T-helper 1 cell treated with Interleukin-12 subunit alpha and Interleukin-12 subunit beta and Interleukin-4 antibody, amounts not matched to agents 30 μg/mL and 1 μg/mL, for 36 hours (primary cell): ENCODE results near the gene KRTAP20-4.

Experiments used
- H3K27ac Mint-ChIP-seq: one replicate; pipeline ENCODE4 v1.8.0; 2021; ENCODE audit warnings: mild to moderate bottlenecking, mixed read lengths
- H3K27me3 Mint-ChIP-seq: one replicate; pipeline ENCODE4 v1.8.0; 2021; ENCODE audit warnings: low read depth, mixed read lengths
- H3K36me3 Mint-ChIP-seq: one replicate; pipeline ENCODE4 v1.8.0; 2021; ENCODE audit warnings: low read depth, mixed read lengths
- H3K4me1 Mint-ChIP-seq: one replicate; pipeline ENCODE4 v1.8.0; 2021; ENCODE audit warnings: low read depth, mixed read lengths
- H3K4me3 Mint-ChIP-seq: one replicate; pipeline ENCODE4 v1.8.0; 2021; ENCODE audit warnings: mild to moderate bottlenecking, moderate library complexity, mixed read lengths
- H3K9me3 Mint-ChIP-seq: one replicate; pipeline ENCODE4 v1.8.0; 2021; ENCODE audit warnings: mixed read lengths

Gene KRTAP20-4

DNA sequence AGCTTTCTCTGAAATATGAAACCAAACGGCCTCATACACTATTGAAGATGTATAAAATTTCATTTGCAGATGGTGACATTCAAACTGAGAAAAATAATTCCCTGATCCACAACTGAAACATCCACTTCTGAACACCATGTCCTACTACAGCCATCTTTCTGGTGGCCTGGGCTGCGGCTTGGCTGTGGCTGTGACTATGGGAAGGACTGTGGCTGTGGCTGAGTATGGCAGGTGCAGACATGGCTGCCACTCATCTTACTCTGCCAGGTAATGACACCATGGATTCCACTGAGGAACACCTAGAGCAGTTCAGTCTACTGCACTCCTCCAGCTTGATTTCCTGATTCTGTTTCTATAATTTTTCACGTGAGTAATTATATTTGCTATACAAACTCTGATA lies at the start of gene KRTAP20-4:
Gene KRTAP20-4 (plus strand): TSS at position 106 of the 400 bp plus-strand sequence.
- Mint-ChIP-seq H3K4me3 (no peak within 1 kb of the TSS), H3K4me1 (no peaks in the 10 kb centered on the region), H3K36me3 (no peaks in the 10 kb centered on the region), H3K27ac (no peak within 1 kb of the TSS), H3K27me3 (no peaks in the 10 kb centered on the region), H3K9me3 (peaks cover 6% of the 10 kb centered on the region)

- no peaks in the 10 kb centered on the region for H3K36me3 Mint-ChIP-seq
- H3K4me3 Mint-ChIP-seq: no peak overlapping the region
- H3K9me3 Mint-ChIP-seq: no peaks in the 10 kb centered on the region
- no peaks in the 10 kb centered on the region for H3K4me1 Mint-ChIP-seq
- H3K27me3 Mint-ChIP-seq: no peaks in the 10 kb centered on the region
- H3K27ac Mint-ChIP-seq: no peak overlapping the region
Measured at GRCh38 chr21:30577766-30578165, 42.7 kb upstream of the KRTAP20-4 start.

DNA sequence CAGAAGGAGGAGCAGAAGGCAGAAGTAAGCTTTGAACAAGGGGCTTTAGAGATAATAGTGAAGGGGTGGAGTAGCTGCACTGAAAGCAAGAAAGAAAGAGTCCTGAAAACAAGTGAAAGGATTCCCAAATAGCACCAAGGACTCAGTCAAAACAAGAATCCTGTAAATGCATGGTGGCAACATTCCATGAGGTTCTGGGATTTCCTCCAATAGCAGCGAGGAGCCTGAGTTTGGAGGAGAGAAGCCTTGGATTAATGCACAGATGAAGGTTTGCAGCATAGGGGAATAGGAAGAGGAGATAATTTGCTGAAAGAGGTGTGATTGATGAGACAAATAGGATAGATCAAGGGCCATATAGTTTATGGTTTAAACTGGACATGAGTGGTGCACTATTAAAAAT lies 41.1 kb upstream of the KRTAP20-4 start:
- H3K4me3 Mint-ChIP-seq: no peak overlapping the region
- no peak overlapping the region for H3K27ac Mint-ChIP-seq
- no peaks in the 10 kb centered on the region for H3K9me3 Mint-ChIP-seq
- H3K36me3 Mint-ChIP-seq: no peaks in the 10 kb centered on the region
- no peaks in the 10 kb centered on the region for H3K27me3 Mint-ChIP-seq
- H3K4me1 Mint-ChIP-seq: no peaks in the 10 kb centered on the region

DNA sequence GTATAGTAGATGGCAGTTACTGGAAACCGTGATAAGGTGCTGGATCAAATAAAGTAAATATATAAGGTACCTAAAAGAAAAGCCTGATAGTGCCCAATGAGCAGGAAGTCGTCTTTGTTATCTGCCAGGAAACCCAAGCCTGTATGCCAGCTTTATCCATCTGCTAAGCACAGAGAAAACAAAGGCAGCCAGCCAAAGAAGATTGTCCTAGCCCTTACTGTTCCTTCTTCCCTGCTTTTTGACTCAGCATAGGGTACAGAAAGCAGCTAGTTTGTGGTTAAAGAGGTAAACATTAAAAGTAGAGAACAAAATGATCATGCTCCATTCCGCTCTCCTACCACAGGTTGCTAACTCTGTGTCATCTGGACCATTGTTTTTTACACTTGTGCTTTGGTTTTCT lies 40.3 kb upstream of the KRTAP20-4 start:
- H3K27ac Mint-ChIP-seq: no peak overlapping the region
- H3K4me1 Mint-ChIP-seq: no peaks in the 10 kb centered on the region
- no peak overlapping the region for H3K4me3 Mint-ChIP-seq

DNA sequence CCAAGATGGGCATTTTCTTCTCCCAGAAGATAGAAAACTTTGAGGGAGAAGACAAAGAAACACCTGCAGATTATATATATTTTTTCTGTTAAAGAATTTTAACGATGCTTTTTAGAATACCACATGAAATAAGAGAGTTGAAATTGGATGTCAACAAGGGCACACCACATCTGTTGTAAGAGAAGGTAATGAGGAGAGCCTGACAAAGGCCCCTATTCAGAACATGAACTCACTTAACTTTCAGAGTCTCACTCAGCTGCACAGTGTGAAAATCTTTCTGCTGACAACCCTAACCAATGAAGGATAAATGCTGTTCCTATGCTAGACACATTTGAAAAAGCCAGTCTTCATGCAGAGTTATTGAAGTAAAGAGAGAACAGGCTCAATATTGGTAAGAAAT lies 37.6 kb upstream of the KRTAP20-4 start:
- Mint-ChIP-seq H3K4me1 (no peaks in the 10 kb centered on the region), H3K4me3 (no peak overlapping the region)

More for the DNA sequence above, 40.3 kb upstream of the KRTAP20-4 start:
- no peaks in the 10 kb centered on the region for H3K27me3 Mint-ChIP-seq
- H3K9me3 Mint-ChIP-seq: no peaks in the 10 kb centered on the region
- no peaks in the 10 kb centered on the region for H3K36me3 Mint-ChIP-seq

DNA sequence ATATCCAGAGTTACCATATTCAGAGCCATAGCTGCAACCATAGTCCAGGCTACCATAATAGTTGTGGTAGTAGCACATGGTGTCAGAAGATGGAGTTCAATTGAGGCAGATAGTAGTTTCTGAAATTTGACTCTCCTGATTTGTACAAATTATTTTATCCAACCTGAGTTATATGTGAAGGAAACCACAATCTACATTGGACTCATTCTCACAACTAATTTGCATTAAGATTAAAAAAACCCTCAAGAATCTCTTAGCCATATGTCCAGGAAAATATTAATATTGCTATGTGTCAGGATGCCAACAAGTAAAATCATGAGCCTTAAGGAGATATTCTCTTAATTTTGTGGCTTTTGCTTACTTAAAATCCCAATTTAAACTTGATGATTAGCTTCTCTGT lies 30.1 kb upstream of the KRTAP20-4 start, which contains the start of gene KRTAP22-2:
Gene KRTAP22-2 (minus strand): TSS at position 101 of the 400 bp plus-strand sequence.
- H3K36me3 Mint-ChIP-seq: no peaks in the 10 kb centered on the region
- H3K4me3 Mint-ChIP-seq: no peak within 1 kb of the TSS
- no peaks in the 10 kb centered on the region for H3K4me1 Mint-ChIP-seq
- no peak within 1 kb of the TSS for H3K27ac Mint-ChIP-seq
- H3K9me3 Mint-ChIP-seq: no peaks in the 10 kb centered on the region
- no peaks in the 10 kb centered on the region for H3K27me3 Mint-ChIP-seq

More for the DNA sequence above, 37.6 kb upstream of the KRTAP20-4 start:
- H3K36me3 Mint-ChIP-seq: no peaks in the 10 kb centered on the region
- no peaks in the 10 kb centered on the region for H3K27me3 Mint-ChIP-seq
- no peaks in the 10 kb centered on the region for H3K9me3 Mint-ChIP-seq
- no peak overlapping the region for H3K27ac Mint-ChIP-seq

DNA sequence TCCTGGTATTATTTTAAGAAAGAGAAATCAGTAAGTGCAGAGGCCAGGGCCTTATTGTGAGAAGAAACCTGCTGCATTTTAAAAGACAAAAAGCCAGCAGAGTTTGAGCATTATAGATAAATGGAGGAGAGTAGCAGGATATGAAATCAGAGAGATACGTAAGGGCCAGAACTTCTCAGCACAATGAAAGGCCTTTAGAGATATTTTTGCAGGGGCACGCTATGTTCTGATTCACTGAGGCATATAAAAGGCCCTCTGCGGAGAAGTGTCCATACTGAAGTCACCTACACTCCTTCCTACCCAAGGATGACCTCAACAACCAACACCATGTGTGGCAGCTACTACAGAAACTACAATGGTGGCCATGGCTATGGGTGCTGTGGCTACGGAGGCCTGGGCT lies 28.3 kb upstream of the KRTAP20-4 start, which contains the start of gene KRTAP6-3:
Gene KRTAP6-3 (plus strand): TSS at position 301 of the 400 bp plus-strand sequence. CDS start 6 bp downstream, at position 307.
- no peaks in the 10 kb centered on the region for H3K27me3 Mint-ChIP-seq
- no peak within 1 kb of the TSS for H3K27ac Mint-ChIP-seq
- H3K9me3 Mint-ChIP-seq: no peaks in the 10 kb centered on the region

DNA sequence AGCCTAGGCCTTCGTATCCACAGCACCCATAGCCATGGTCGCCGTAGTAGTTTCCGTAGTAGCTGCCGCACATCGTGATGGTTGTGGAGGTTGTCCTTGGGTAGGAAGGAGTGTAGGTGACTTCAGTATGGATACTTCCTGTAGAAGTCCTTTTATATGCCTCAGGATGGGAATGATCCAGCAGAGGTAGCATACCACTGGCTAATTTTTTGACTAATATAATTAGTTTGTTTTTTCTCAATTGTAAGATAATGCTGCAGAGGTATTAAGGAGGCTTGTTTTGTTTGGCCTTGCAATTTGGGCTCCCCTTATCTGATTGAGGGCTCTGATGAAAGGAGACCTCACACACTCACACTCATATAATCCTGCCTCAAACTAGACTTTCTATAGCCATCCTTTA lies 21.6 kb upstream of the KRTAP20-4 start, which contains the start of gene KRTAP6-2:
Gene KRTAP6-2 (minus strand): TSS at position 101 of the 400 bp plus-strand sequence. CDS start 28 bp downstream, at position 73.
- Mint-ChIP-seq H3K36me3 (no peaks in the 10 kb centered on the region), H3K9me3 (peaks cover 5% of the 10 kb centered on the region), H3K4me3 (no peak within 1 kb of the TSS), H3K27me3 (no peaks in the 10 kb centered on the region), H3K27ac (no peak within 1 kb of the TSS), H3K4me1 (no peaks in the 10 kb centered on the region)

More for the DNA sequence above, 28.3 kb upstream of the KRTAP20-4 start, which contains the start of gene KRTAP6-3:
- H3K4me3 Mint-ChIP-seq: no peak within 1 kb of the TSS
- no peaks in the 10 kb centered on the region for H3K4me1 Mint-ChIP-seq
- H3K36me3 Mint-ChIP-seq: no peaks in the 10 kb centered on the region

GRCh38 chr21:30600787-30601186 lies 19.6 kb upstream of the KRTAP20-4 start, which contains the start of gene KRTAP22-1:
TSS of gene KRTAP22-1 (plus strand) at chr21:30601087.
- H3K4me3 Mint-ChIP-seq: no peak within 1 kb of the TSS
- H3K9me3 Mint-ChIP-seq: peaks cover 5% of the 10 kb centered on the region
- H3K27ac Mint-ChIP-seq: no peak within 1 kb of the TSS
- H3K27me3 Mint-ChIP-seq: no peaks in the 10 kb centered on the region
- no peaks in the 10 kb centered on the region for H3K4me1 Mint-ChIP-seq
- H3K36me3 Mint-ChIP-seq: no peaks in the 10 kb centered on the region

GRCh38 chr21:30605968-30606367 lies 14.5 kb upstream of the KRTAP20-4 start:
- H3K4me3 Mint-ChIP-seq: no peak overlapping the region
- peaks cover 5% of the 10 kb centered on the region for H3K9me3 Mint-ChIP-seq
- H3K27ac Mint-ChIP-seq: no peak overlapping the region
- H3K27me3 Mint-ChIP-seq: no peaks in the 10 kb centered on the region
- H3K4me1 Mint-ChIP-seq: no peaks in the 10 kb centered on the region
- H3K36me3 Mint-ChIP-seq: no peaks in the 10 kb centered on the region

- H3K27me3 Mint-ChIP-seq: no peaks in the 10 kb centered on the region
- no peak overlapping the region for H3K4me3 Mint-ChIP-seq
- no peaks in the 10 kb centered on the region for H3K9me3 Mint-ChIP-seq
- no peak overlapping the region for H3K27ac Mint-ChIP-seq
- H3K4me1 Mint-ChIP-seq: no peaks in the 10 kb centered on the region
- H3K36me3 Mint-ChIP-seq: no peaks in the 10 kb centered on the region
Measured at GRCh38 chr21:30612132-30612531, 8.3 kb upstream of the KRTAP20-4 start.

DNA sequence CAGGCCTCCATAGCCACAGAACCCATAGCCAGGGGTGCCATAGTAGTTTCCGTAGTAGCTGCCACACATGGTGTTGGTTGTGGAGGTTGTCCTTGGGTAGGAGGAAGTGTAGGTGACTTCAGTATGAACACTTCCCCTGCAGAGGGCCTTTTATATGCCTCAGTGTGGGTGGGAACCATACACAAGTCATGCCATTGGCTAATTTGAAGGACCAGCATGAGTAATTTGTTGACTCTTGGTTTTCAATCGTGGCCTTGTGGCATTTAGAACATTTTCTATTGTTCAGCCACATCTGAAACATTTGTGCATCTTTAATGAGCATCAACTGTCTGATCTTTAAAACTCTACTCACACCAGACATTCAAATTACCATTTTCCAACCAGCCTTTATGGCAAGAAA lies 6.6 kb upstream of the KRTAP20-4 start, which contains the start of gene KRTAP6-1:
Gene KRTAP6-1 (minus strand): TSS at position 95 of the 400 bp plus-strand sequence. CDS start 26 bp downstream, at position 69.
- H3K9me3 Mint-ChIP-seq: no peaks in the 10 kb centered on the region
- no peaks in the 10 kb centered on the region for H3K27me3 Mint-ChIP-seq
- H3K27ac Mint-ChIP-seq: no peak within 1 kb of the TSS
- H3K4me3 Mint-ChIP-seq: no peak within 1 kb of the TSS
- no peaks in the 10 kb centered on the region for H3K36me3 Mint-ChIP-seq
- H3K4me1 Mint-ChIP-seq: no peaks in the 10 kb centered on the region

DNA sequence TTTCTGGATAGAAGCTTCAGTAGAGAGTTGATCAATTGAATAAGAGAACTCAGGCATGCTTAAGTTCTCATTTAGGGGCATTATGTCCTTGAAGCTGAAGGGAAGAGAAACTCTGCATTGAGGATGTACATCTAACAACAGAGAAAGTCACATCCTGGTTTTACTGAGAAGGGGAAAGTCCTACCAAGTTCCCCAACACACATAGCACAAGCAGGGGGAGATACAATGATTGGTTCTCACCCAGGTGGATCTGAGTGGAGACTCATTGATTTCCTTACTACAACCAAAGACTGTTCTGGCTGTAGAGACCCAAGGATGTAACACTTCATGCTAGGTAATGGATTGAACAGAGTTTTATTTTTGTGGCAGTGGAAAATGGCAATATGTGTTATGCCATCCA lies 5.2 kb upstream of the KRTAP20-4 start:
- no peaks in the 10 kb centered on the region for H3K27me3 Mint-ChIP-seq
- H3K4me3 Mint-ChIP-seq: no peak overlapping the region
- no peaks in the 10 kb centered on the region for H3K9me3 Mint-ChIP-seq
- no peak overlapping the region for H3K27ac Mint-ChIP-seq
- no peaks in the 10 kb centered on the region for H3K4me1 Mint-ChIP-seq
- no peaks in the 10 kb centered on the region for H3K36me3 Mint-ChIP-seq

- Mint-ChIP-seq H3K4me3 (no peak within 1 kb of the TSS), H3K27me3 (no peaks in the 10 kb centered on the region), H3K9me3 (no peaks in the 10 kb centered on the region), H3K36me3 (no peaks in the 10 kb centered on the region), H3K27ac (no peak within 1 kb of the TSS), H3K4me1 (no peaks in the 10 kb centered on the region)
Measured at GRCh38 chr21:30616125-30616524, 4.3 kb upstream of the KRTAP20-4 start, which contains the start of gene KRTAP20-1. TSS of gene KRTAP20-1 (plus strand) at chr21:30616425. CDS start at chr21:30616455, 30 bp downstream.

GRCh38 chr21:30620080-30620479 lies 347 bp upstream of the KRTAP20-4 start:
- Mint-ChIP-seq H3K36me3 (no peaks in the 10 kb centered on the region), H3K27ac (no peak overlapping the region), H3K27me3 (no peaks in the 10 kb centered on the region), H3K4me1 (no peaks in the 10 kb centered on the region), H3K4me3 (no peak overlapping the region), H3K9me3 (peaks cover 6% of the 10 kb centered on the region)
